Measurements from ENCODE around the gene ZNF620.

ZNF620 gene

GRCh38 chr3:40511031-40511718, 5.3 kb downstream of the ZNF620 start:
- Histone ChIP-seq H3K4me3 (ENCODE audit: low read length) (no peak overlapping the region), H3K4me1 (ENCODE audit: low read length) (no peaks in the 10 kb centered on the region), H3K4me2 (ENCODE audit: low read depth, low read length) (no peak overlapping the region), H3K27ac (ENCODE audit: low read length) (no peak overlapping the region), H3K9me3 (replicated peaks; ENCODE audit: insufficient read depth, low read length) (no peaks in the 10 kb centered on the region), H4K20me1 (ENCODE audit: insufficient read depth, low read length) (no peaks in the 10 kb centered on the region), H3K27me3 (replicated peaks; ENCODE audit: insufficient read depth, low read length) (no peaks in the 10 kb centered on the region), H3F3A (ENCODE audit: insufficient read depth, low read length) (no peaks in the 10 kb centered on the region), H3K79me2 (ENCODE audit: low read length) (no peaks in the 10 kb centered on the region), H2AFZ (ENCODE audit: low read length) (no peak overlapping the region), H3K9ac (ENCODE audit: low read length) (no peak overlapping the region), H3K36me3 (replicated peaks; ENCODE audit: insufficient read depth, low read length) (no peaks in the 10 kb centered on the region), H3K9me2 (replicated peaks; ENCODE audit: insufficient read depth, low read length) (no peaks in the 10 kb centered on the region)
- no peak for DNase-seq
- TF ChIP-seq EZH2phosphoT487 (IDR thresholded peaks at IDR 0.05; ENCODE audit: low read length), result no peak
- TF ChIP-seq EZH2 (optimal IDR thresholded peaks at IDR 0.05; ENCODE audit: low read depth, low read length), result no peak
- no peak for TF ChIP-seq CTCF (IDR thresholded peaks at IDR 0.05; ENCODE audit: low read length)

GRCh38 chr3:40516201-40516600, 10.4 kb downstream of the ZNF620 start:
- H3K36me3 ChIP-seq (replicated peaks; ENCODE audit: insufficient read depth, low read length), result no peaks in the 10 kb centered on the region

GRCh38 chr3:40518067-40518466, 12.2 kb downstream of the ZNF620 start:
- H3K36me3 ChIP-seq (replicated peaks; ENCODE audit: insufficient read depth, low read length), result no peaks in the 10 kb centered on the region
- H3K9ac ChIP-seq (ENCODE audit: low read length), result no peak overlapping the region
- no peak for DNase-seq
- H3F3A ChIP-seq (ENCODE audit: insufficient read depth, low read length), result no peaks in the 10 kb centered on the region
- H3K4me2 ChIP-seq (ENCODE audit: low read depth, low read length), result no peak overlapping the region
- H3K9me3 ChIP-seq (replicated peaks; ENCODE audit: insufficient read depth, low read length), result no peaks in the 10 kb centered on the region
- H3K27me3 ChIP-seq (replicated peaks; ENCODE audit: insufficient read depth, low read length), result no peaks in the 10 kb centered on the region
- H3K4me1 ChIP-seq (ENCODE audit: low read length), result no peaks in the 10 kb centered on the region
- no peaks in the 10 kb centered on the region for H3K9me2 ChIP-seq (replicated peaks; ENCODE audit: insufficient read depth, low read length)
- H2AFZ ChIP-seq (ENCODE audit: low read length), result no peak overlapping the region
- no peak for TF ChIP-seq CTCF (IDR thresholded peaks at IDR 0.05; ENCODE audit: low read length)
- TF ChIP-seq EZH2 (optimal IDR thresholded peaks at IDR 0.05; ENCODE audit: low read depth, low read length), result no peak
- TF ChIP-seq EZH2phosphoT487 (IDR thresholded peaks at IDR 0.05; ENCODE audit: low read length), result no peak
- no peaks in the 10 kb centered on the region for H4K20me1 ChIP-seq (ENCODE audit: insufficient read depth, low read length)
- no peaks in the 10 kb centered on the region for H3K79me2 ChIP-seq (ENCODE audit: low read length)
- H3K4me3 ChIP-seq (ENCODE audit: low read length), result no peak overlapping the region
- H3K27ac ChIP-seq (ENCODE audit: low read length), result no peak overlapping the region

More at GRCh38 chr3:40516201-40516600, 10.4 kb downstream of the ZNF620 start:
- Histone ChIP-seq H3K9ac (ENCODE audit: low read length) (no peak overlapping the region), H3K4me1 (ENCODE audit: low read length) (no peaks in the 10 kb centered on the region), H3K9me2 (replicated peaks; ENCODE audit: insufficient read depth, low read length) (no peaks in the 10 kb centered on the region), H3F3A (ENCODE audit: insufficient read depth, low read length) (no peaks in the 10 kb centered on the region), H2AFZ (ENCODE audit: low read length) (no peak overlapping the region), H3K27me3 (replicated peaks; ENCODE audit: insufficient read depth, low read length) (no peaks in the 10 kb centered on the region), H3K9me3 (replicated peaks; ENCODE audit: insufficient read depth, low read length) (no peaks in the 10 kb centered on the region), H3K4me3 (ENCODE audit: low read length) (no peak overlapping the region), H4K20me1 (ENCODE audit: insufficient read depth, low read length) (no peaks in the 10 kb centered on the region), H3K27ac (ENCODE audit: low read length) (no peak overlapping the region), H3K79me2 (ENCODE audit: low read length) (no peaks in the 10 kb centered on the region), H3K4me2 (ENCODE audit: low read depth, low read length) (no peak overlapping the region)
- TF ChIP-seq EZH2phosphoT487 (IDR thresholded peaks at IDR 0.05; ENCODE audit: low read length) (no peak), EZH2 (optimal IDR thresholded peaks at IDR 0.05; ENCODE audit: low read depth, low read length) (no peak)
- no peak for DNase-seq

- no peak for DNase-seq
- no peak for TF ChIP-seq EZH2 (optimal IDR thresholded peaks at IDR 0.05; ENCODE audit: low read depth, low read length)
- no peak for TF ChIP-seq CTCF (IDR thresholded peaks at IDR 0.05; ENCODE audit: low read length)
- TF ChIP-seq EZH2phosphoT487 (IDR thresholded peaks at IDR 0.05; ENCODE audit: low read length), result no peak
These were observed 13.0 kb downstream of the ZNF620 start for GRCh38 chr3:40518848-40519247.

More at GRCh38 chr3:40518848-40519247, 13.0 kb downstream of the ZNF620 start:
- no peaks in the 10 kb centered on the region for H3F3A ChIP-seq (ENCODE audit: insufficient read depth, low read length)
- no peak overlapping the region for H3K4me2 ChIP-seq (ENCODE audit: low read depth, low read length)
- H3K36me3 ChIP-seq (replicated peaks; ENCODE audit: insufficient read depth, low read length), result no peaks in the 10 kb centered on the region
- H4K20me1 ChIP-seq (ENCODE audit: insufficient read depth, low read length), result no peaks in the 10 kb centered on the region
- H3K4me1 ChIP-seq (ENCODE audit: low read length), result no peaks in the 10 kb centered on the region
- H3K27ac ChIP-seq (ENCODE audit: low read length), result no peak overlapping the region
- no peaks in the 10 kb centered on the region for H3K9me2 ChIP-seq (replicated peaks; ENCODE audit: insufficient read depth, low read length)
- H3K4me3 ChIP-seq (ENCODE audit: low read length), result no peak overlapping the region
- H3K79me2 ChIP-seq (ENCODE audit: low read length), result no peaks in the 10 kb centered on the region
- H3K9ac ChIP-seq (ENCODE audit: low read length), result no peak overlapping the region
- H3K9me3 ChIP-seq (replicated peaks; ENCODE audit: insufficient read depth, low read length), result no peaks in the 10 kb centered on the region
- H3K27me3 ChIP-seq (replicated peaks; ENCODE audit: insufficient read depth, low read length), result no peaks in the 10 kb centered on the region
- H2AFZ ChIP-seq (ENCODE audit: low read length), result no peak overlapping the region
